ENCODE data around the gene FZD7.

The FZD7 gene

DNA sequence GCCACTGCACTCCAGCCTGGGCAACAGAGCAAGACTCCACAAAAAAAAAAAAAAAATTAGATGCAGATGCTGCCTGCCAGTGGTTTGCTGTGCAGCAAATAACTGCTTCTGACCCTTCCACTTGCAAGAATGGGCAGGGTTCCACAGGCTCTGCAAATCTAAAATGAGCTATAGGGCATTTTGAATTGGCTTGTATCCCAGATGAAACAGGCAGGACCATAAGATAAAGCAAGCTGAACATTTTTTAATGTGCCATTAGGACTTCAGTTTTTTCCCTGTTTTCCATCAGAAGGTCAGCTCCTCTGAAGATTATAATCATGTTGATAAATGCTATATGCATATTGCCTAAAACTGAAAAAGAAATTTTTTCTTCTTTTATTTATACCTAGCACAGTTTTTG is 15.7 kb upstream of the FZD7 start:
- H3K27ac ChIP-seq: no peak overlapping the region
- ChIA-PET CTCF (no interaction called here), POLR2A (ENCODE audit: low non-redundant PET) (no interaction called here)
- TF ChIP-seq, protein P1, sequence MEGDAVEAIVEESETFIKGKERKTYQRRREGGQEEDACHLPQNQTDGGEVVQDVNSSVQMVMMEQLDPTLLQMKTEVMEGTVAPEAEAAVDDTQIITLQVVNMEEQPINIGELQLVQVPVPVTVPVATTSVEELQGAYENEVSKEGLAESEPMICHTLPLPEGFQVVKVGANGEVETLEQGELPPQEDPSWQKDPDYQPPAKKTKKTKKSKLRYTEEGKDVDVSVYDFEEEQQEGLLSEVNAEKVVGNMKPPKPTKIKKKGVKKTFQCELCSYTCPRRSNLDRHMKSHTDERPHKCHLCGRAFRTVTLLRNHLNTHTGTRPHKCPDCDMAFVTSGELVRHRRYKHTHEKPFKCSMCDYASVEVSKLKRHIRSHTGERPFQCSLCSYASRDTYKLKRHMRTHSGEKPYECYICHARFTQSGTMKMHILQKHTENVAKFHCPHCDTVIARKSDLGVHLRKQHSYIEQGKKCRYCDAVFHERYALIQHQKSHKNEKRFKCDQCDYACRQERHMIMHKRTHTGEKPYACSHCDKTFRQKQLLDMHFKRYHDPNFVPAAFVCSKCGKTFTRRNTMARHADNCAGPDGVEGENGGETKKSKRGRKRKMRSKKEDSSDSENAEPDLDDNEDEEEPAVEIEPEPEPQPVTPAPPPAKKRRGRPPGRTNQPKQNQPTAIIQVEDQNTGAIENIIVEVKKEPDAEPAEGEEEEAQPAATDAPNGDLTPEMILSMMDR (conservative IDR thresholded peaks at IDR 0.05; ENCODE audit: low read depth): no peak
- no peak for DNase-seq (ENCODE audit: low spot score)

DNA sequence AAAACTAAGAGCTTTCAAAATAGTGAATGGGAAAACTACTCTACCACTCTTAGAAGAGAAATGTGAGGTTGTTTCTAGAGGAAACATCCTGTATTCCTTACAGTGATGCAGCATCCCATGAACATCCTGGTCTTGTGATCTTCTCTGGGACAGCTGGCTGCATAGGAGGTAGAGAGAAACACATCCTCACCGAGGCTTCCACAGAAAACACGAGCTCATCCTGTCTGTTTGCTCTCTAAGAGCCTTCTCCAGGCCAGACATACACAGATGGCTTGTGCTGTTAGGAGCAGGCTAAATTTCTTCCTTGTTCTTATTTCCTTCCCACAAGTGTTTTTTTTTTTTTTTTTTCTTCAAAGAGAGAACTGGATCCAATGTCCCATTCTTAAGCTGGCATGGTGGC is 14.7 kb upstream of the FZD7 start:
- TF ChIP-seq, protein P1 (conservative IDR thresholded peaks at IDR 0.05; ENCODE audit: low read depth): no peak
- no peak for DNase-seq (ENCODE audit: low spot score)
- no peak overlapping the region for H3K27ac ChIP-seq
- CTCF ChIA-PET: no interaction called here
- POLR2A ChIA-PET (ENCODE audit: low non-redundant PET): no interaction called here

DNA sequence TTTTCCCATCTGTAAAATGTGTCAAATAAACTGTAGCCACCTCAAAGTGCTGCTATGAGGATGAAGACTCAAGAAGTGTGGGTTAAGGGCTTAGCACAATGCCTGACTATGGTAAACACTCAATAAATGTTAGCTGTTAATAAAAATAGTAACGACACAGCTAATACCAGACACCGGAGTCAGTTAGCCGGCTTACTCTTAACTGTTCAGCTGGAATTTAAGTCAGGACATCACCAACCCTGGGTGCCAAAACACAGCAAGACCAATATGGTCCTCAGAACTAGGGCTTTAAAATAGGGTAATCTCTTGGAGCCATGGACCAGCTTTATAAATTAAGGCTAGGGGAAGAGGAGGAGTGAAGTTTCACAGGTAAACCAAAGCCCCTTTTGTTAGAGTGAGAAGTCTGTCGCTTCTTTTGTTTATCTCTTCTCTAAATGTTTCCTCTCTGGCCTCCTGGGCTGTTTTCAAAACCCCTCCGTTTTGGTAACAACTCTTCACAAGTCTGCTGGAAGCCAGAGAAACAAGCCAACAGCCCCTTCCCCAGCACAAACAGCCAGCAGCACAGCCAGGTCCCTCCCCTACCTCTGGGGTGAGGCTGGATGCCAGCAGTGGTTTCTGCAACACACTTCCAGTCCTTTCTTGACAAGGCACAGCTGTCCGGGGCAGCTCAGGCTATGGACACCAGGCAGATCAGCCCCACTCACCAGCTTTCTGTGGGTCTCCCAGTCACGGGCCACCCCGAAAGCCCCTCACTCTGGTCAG is 13.8 kb upstream of the FZD7 start:
- ChIA-PET CTCF (no interaction called here), POLR2A (ENCODE audit: low non-redundant PET) (no interaction called here)
- no peak for DNase-seq (ENCODE audit: low spot score)
- no peak overlapping the region for H3K27ac ChIP-seq
- TF ChIP-seq, protein P1 (conservative IDR thresholded peaks at IDR 0.05; ENCODE audit: low read depth): no peak

DNA sequence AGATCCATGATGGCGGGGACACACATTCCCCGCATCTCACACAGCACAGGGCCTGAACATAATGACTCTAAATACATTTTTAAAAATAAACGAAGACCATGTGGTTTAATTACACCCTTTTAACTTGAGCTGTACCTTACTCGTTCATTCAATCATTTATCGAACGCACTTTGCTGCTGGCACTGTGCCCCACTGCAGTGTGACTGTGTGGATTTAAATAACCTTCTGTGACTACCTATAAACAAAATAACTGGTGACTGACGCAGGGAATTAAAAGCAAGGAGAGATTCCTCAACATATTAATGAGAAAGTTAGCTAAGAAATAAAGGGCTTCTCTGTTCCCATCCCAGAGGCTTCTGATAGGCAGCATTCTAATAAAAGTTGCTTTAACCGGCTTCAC is 10.9 kb upstream of the FZD7 start:
- H3K27ac ChIP-seq: no peak overlapping the region
- TF ChIP-seq, protein P1 (conservative IDR thresholded peaks at IDR 0.05; ENCODE audit: low read depth): no peak

DNA sequence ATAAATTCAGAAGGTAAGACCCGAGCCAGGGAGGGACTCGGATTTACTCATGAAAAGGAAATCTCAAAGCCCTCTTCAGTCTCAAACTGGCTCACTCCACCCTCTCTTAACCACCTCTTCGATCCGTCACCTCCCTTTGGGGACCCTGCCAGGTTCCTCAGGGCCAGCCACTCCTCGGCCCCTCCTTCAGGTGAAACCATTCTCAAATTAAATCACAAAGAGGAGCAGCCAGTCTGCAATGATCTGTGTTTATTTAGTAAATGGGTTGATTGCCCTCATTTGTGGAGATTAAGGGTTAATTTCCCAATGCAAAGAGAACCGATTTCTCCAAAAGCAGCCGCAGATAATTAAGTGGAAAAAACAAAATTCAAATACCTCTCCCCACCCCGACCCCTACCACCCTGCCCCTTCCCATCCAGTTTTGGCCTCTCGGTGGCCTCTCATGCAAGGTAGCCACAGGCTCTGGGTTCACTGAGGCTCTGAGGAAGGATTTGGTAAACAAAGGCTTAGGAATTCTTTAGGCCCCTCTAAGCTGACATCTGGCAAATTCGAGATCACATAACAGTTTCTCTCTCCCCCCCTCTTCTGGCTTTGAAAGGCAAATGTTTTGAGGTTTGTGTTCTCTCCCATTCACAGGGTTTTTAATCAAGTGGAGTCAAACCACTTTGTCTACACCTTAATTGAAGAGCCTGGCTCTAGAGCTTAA is 10.3 kb upstream of the FZD7 start:
- ChIA-PET POLR2A (ENCODE audit: low non-redundant PET) (no interaction called here), CTCF (no interaction called here)
- H3K27ac ChIP-seq: no peak overlapping the region
- TF ChIP-seq, protein P1 (conservative IDR thresholded peaks at IDR 0.05; ENCODE audit: low read depth): no peak
- DNase-seq (ENCODE audit: low spot score): no peak

More for the DNA sequence above, 10.9 kb upstream of the FZD7 start:
- CTCF ChIA-PET: no interaction called here
- DNase-seq (ENCODE audit: low spot score): no peak
- POLR2A ChIA-PET (ENCODE audit: low non-redundant PET): no interaction called here

DNA sequence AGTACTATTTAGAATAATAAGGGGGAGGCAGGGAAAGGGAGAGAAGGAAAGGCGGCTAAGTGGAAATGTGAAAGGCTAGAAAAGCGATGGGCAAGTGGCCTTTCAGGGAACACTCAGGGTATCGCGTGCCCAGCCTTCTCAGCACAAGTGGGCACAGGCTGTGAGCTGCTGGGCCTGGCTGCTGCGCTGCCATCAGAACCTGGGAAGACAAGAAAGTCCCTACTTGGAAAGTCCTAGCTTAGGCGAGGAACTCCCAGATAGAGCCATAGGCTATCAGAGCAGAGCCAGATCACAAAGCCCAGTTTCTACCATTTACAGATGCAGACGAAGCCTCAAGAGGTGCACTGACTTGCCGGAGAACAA is 9.8 kb upstream of the FZD7 start:
- no peak for DNase-seq (ENCODE audit: low spot score)
- TF ChIP-seq, protein P1 (conservative IDR thresholded peaks at IDR 0.05; ENCODE audit: low read depth): no peak
- ChIA-PET CTCF (no interaction called here), POLR2A (ENCODE audit: low non-redundant PET) (no interaction called here)
- H3K27ac ChIP-seq: no peak overlapping the region

Data from RWPE1 (cell line).